ENCODE results near the gene HBG2.

HBG2 gene

DNA sequence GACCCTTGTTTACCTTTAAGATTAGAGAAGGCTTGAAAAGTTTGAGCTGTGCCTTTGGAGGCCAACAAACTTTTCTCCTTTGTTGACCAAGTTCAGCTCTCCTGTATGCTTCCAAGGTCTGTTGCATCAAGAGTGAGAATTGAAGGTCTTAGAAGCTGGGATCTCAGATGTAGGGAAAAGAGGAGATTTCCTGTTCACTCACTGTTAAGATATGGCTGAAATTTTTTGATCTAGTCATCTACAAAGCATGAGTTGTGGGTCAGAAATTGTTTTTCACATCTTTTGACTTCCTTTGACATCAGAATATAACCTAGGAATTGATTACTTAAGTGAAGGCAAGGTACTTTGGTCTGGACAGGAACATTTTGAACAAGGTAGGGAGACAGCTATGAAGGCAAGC lies 35.1 kb upstream of the HBG2 start:
- Histone ChIP-seq H3K36me3 (ENCODE audit: insufficient read depth, low read length) (no peaks in the 10 kb centered on the region), H3K4me3 (ENCODE audit: low read depth in 1 of 2, low read length in 2 of 2) (no peak overlapping the region), H3K9me3 (ENCODE audit: low read length) (no peaks in the 10 kb centered on the region), H3K27ac (ENCODE audit: low read depth, low read length) (no peak overlapping the region), H3K9ac (ENCODE audit: low read length) (no peak overlapping the region), H3K4me1 (ENCODE audit: insufficient read depth, low read length) (no peaks in the 10 kb centered on the region), H3K27me3 (ENCODE audit: control insufficient read depth in 1 of 2, insufficient read depth in 2 of 2, low read length in 2 of 2) (no peaks in the 10 kb centered on the region)

GRCh38 chr11:5288906-5289550 lies 34.4 kb upstream of the HBG2 start:
- Histone ChIP-seq H3K4me1 (ENCODE audit: insufficient read depth, low read length) (no peaks in the 10 kb centered on the region), H3K4me3 (ENCODE audit: low read depth in 1 of 2, low read length in 2 of 2) (no peak overlapping the region), H3K27me3 (ENCODE audit: control insufficient read depth in 1 of 2, insufficient read depth in 2 of 2, low read length in 2 of 2) (no peaks in the 10 kb centered on the region), H3K9me3 (ENCODE audit: low read length) (no peaks in the 10 kb centered on the region), H3K27ac (ENCODE audit: low read depth, low read length) (no peak overlapping the region), H3K36me3 (ENCODE audit: insufficient read depth, low read length) (no peaks in the 10 kb centered on the region), H3K9ac (ENCODE audit: low read length) (no peak overlapping the region)

- no peak overlapping the region for H3K9ac ChIP-seq (ENCODE audit: low read length)
- no peaks in the 10 kb centered on the region for H3K9me3 ChIP-seq (ENCODE audit: low read length)
- no peak overlapping the region for H3K4me3 ChIP-seq (ENCODE audit: low read depth in 1 of 2, low read length in 2 of 2)
- no peaks in the 10 kb centered on the region for H3K27me3 ChIP-seq (ENCODE audit: control insufficient read depth in 1 of 2, insufficient read depth in 2 of 2, low read length in 2 of 2)
- H3K4me1 ChIP-seq (ENCODE audit: insufficient read depth, low read length): no peaks in the 10 kb centered on the region
- H3K27ac ChIP-seq (ENCODE audit: low read depth, low read length): no peak overlapping the region
- H3K36me3 ChIP-seq (ENCODE audit: insufficient read depth, low read length): no peaks in the 10 kb centered on the region
Measured at GRCh38 chr11:5288108-5288905, 33.7 kb upstream of the HBG2 start.

DNA sequence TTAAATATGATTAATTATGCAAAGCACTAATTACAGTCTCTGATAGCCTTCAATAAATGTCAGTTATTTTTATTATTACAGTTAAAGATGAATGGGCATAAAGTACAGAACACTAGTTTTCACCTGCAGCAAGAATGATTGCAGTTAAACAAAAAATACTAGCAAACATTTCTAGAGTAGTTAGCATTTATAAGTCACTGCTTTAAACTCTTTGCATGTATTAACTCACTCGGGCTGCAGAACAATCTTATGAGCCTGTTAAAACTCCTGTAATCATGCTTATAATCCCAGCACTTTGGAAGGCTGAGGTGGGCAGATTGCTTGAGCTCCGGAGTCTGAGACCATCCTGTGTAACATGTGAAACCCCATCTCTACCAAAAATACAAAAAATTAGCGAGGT lies 32.3 kb upstream of the HBG2 start:
- Histone ChIP-seq H3K4me3 (ENCODE audit: low read depth in 1 of 2, low read length in 2 of 2) (no peak overlapping the region), H3K27me3 (ENCODE audit: control insufficient read depth in 1 of 2, insufficient read depth in 2 of 2, low read length in 2 of 2) (no peaks in the 10 kb centered on the region), H3K36me3 (ENCODE audit: insufficient read depth, low read length) (no peaks in the 10 kb centered on the region), H3K27ac (ENCODE audit: low read depth, low read length) (no peak overlapping the region), H3K4me1 (ENCODE audit: insufficient read depth, low read length) (no peaks in the 10 kb centered on the region), H3K9me3 (ENCODE audit: low read length) (no peaks in the 10 kb centered on the region), H3K9ac (ENCODE audit: low read length) (no peak overlapping the region)

- Histone ChIP-seq H3K27ac (ENCODE audit: low read depth, low read length) (no peak overlapping the region), H3K4me3 (ENCODE audit: low read depth in 1 of 2, low read length in 2 of 2) (no peak overlapping the region), H3K36me3 (ENCODE audit: insufficient read depth, low read length) (no peaks in the 10 kb centered on the region), H3K9me3 (ENCODE audit: low read length) (no peaks in the 10 kb centered on the region), H3K9ac (ENCODE audit: low read length) (no peak overlapping the region), H3K27me3 (ENCODE audit: control insufficient read depth in 1 of 2, insufficient read depth in 2 of 2, low read length in 2 of 2) (no peaks in the 10 kb centered on the region), H3K4me1 (ENCODE audit: insufficient read depth, low read length) (no peaks in the 10 kb centered on the region)
Measured at GRCh38 chr11:5286351-5286750, 31.8 kb upstream of the HBG2 start.

DNA sequence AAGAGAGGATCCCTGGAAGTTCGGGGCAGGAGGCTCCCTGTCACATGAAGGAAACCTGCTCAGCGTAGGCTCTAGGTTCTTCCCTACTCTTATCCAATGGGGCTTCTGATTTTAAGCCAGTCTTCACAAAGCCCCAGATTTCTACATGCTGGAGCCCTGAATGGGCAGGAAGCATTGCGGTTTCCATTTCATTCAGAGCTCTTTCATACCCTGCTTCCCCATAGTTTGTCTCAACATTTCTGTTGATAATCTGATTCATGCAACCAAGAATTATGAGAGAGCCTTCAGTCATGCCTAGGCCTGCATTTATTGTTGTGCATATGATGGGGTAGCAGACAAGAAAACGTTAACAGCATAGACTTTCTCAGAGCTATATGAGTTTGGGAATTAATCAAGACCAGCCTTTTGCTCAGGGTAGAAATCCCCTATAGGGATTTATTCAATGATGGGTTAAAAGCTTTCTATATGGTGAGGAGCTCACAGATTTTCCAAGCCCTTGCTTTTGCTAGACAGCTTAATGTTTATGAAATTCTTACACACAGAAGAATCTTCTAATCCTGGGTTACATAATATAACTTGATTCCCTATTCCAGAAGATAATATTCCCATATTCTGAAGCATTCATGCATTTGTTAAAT lies 31.2 kb upstream of the HBG2 start:
- Histone ChIP-seq H3K27ac (ENCODE audit: low read depth, low read length) (no peak overlapping the region), H3K9ac (ENCODE audit: low read length) (no peak overlapping the region), H3K4me1 (ENCODE audit: insufficient read depth, low read length) (no peaks in the 10 kb centered on the region), H3K9me3 (ENCODE audit: low read length) (no peaks in the 10 kb centered on the region), H3K36me3 (ENCODE audit: insufficient read depth, low read length) (no peaks in the 10 kb centered on the region), H3K4me3 (ENCODE audit: low read depth in 1 of 2, low read length in 2 of 2) (no peak overlapping the region), H3K27me3 (ENCODE audit: control insufficient read depth in 1 of 2, insufficient read depth in 2 of 2, low read length in 2 of 2) (no peaks in the 10 kb centered on the region)

DNA sequence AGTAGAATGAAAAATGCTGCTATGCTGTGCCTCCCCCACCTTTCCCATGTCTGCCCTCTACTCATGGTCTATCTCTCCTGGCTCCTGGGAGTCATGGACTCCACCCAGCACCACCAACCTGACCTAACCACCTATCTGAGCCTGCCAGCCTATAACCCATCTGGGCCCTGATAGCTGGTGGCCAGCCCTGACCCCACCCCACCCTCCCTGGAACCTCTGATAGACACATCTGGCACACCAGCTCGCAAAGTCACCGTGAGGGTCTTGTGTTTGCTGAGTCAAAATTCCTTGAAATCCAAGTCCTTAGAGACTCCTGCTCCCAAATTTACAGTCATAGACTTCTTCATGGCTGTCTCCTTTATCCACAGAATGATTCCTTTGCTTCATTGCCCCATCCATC lies 30.1 kb upstream of the HBG2 start:
- no peak overlapping the region for H3K27ac ChIP-seq (ENCODE audit: low read depth, low read length)
- no peak overlapping the region for H3K9ac ChIP-seq (ENCODE audit: low read length)
- no peaks in the 10 kb centered on the region for H3K9me3 ChIP-seq (ENCODE audit: low read length)
- no peak overlapping the region for H3K4me3 ChIP-seq (ENCODE audit: low read depth in 1 of 2, low read length in 2 of 2)
- no peaks in the 10 kb centered on the region for H3K27me3 ChIP-seq (ENCODE audit: control insufficient read depth in 1 of 2, insufficient read depth in 2 of 2, low read length in 2 of 2)
- H3K36me3 ChIP-seq (ENCODE audit: insufficient read depth, low read length): no peaks in the 10 kb centered on the region
- no peaks in the 10 kb centered on the region for H3K4me1 ChIP-seq (ENCODE audit: insufficient read depth, low read length)

DNA sequence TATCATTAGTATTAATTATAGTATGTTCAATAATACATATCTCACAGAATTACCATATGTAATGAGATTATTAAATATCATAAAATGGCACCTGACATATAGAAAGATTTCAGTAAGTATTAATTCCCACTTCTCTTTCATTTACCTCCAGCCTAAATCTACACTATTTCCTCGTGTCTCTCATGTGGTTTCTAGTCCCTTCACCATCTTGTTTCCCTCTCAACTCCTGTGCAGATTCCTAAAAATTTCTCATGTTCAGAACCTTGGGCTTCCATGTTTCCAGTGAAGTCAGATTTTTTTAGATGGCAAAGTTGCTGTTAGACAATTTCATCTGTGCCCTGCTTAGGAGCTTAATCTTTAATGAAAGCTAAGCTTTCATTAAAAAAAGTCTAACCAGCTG lies 29.3 kb upstream of the HBG2 start:
- Histone ChIP-seq H3K36me3 (ENCODE audit: insufficient read depth, low read length) (no peaks in the 10 kb centered on the region), H3K9me3 (ENCODE audit: low read length) (no peaks in the 10 kb centered on the region), H3K9ac (ENCODE audit: low read length) (no peak overlapping the region), H3K27me3 (ENCODE audit: control insufficient read depth in 1 of 2, insufficient read depth in 2 of 2, low read length in 2 of 2) (no peaks in the 10 kb centered on the region), H3K27ac (ENCODE audit: low read depth, low read length) (no peak overlapping the region), H3K4me1 (ENCODE audit: insufficient read depth, low read length) (no peaks in the 10 kb centered on the region), H3K4me3 (ENCODE audit: low read depth in 1 of 2, low read length in 2 of 2) (no peak overlapping the region)

DNA sequence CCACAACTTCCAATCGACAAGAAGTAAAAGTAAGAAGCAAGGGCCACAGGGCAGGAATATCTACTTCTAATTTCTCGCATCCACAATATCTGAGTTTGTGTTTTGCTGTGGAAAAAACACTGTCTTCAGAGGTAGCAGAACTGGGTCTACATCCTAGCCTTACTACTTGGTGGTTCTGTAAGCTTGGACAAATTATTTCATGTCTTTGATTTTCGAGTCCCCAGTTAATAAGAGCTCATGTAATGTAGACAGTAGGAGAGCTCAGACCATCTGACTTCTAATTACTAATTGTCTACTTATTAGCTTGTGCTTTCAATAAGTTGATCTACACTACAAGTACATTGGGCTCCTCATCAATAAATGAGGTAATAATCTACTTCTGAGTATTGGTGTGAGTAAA lies 28.5 kb upstream of the HBG2 start:
- Histone ChIP-seq H3K9me3 (ENCODE audit: low read length) (no peaks in the 10 kb centered on the region), H3K27me3 (ENCODE audit: control insufficient read depth in 1 of 2, insufficient read depth in 2 of 2, low read length in 2 of 2) (no peaks in the 10 kb centered on the region), H3K36me3 (ENCODE audit: insufficient read depth, low read length) (no peaks in the 10 kb centered on the region), H3K9ac (ENCODE audit: low read length) (no peak overlapping the region), H3K4me1 (ENCODE audit: insufficient read depth, low read length) (no peaks in the 10 kb centered on the region), H3K27ac (ENCODE audit: low read depth, low read length) (no peak overlapping the region), H3K4me3 (ENCODE audit: low read depth in 1 of 2, low read length in 2 of 2) (no peak overlapping the region)

- H3K4me3 ChIP-seq (ENCODE audit: low read depth in 1 of 2, low read length in 2 of 2): no peak overlapping the region
- H3K27me3 ChIP-seq (ENCODE audit: control insufficient read depth in 1 of 2, insufficient read depth in 2 of 2, low read length in 2 of 2): no peaks in the 10 kb centered on the region
- H3K9ac ChIP-seq (ENCODE audit: low read length): no peak overlapping the region
- H3K27ac ChIP-seq (ENCODE audit: low read depth, low read length): no peak overlapping the region
- no peaks in the 10 kb centered on the region for H3K4me1 ChIP-seq (ENCODE audit: insufficient read depth, low read length)
- no peaks in the 10 kb centered on the region for H3K9me3 ChIP-seq (ENCODE audit: low read length)
- no peaks in the 10 kb centered on the region for H3K36me3 ChIP-seq (ENCODE audit: insufficient read depth, low read length)
Measured at GRCh38 chr11:5282628-5283027, 28.0 kb upstream of the HBG2 start.

- Histone ChIP-seq H3K9ac (ENCODE audit: low read length) (no peak overlapping the region), H3K9me3 (ENCODE audit: low read length) (no peaks in the 10 kb centered on the region), H3K4me3 (ENCODE audit: low read depth in 1 of 2, low read length in 2 of 2) (no peak overlapping the region), H3K36me3 (ENCODE audit: insufficient read depth, low read length) (no peaks in the 10 kb centered on the region), H3K27me3 (ENCODE audit: control insufficient read depth in 1 of 2, insufficient read depth in 2 of 2, low read length in 2 of 2) (no peaks in the 10 kb centered on the region), H3K4me1 (ENCODE audit: insufficient read depth, low read length) (no peaks in the 10 kb centered on the region), H3K27ac (ENCODE audit: low read depth, low read length) (no peak overlapping the region)
Measured at GRCh38 chr11:5281596-5281995, 27.0 kb upstream of the HBG2 start.
